Fibroblast of skin of scalp (primary cell): ENCODE results near the gene FBXW7.

Experiments used
- DNase-seq: peaks from one replicate; pipeline ENCODE4 v3.0.0-alpha.2; 2013

FBXW7 gene

DNA sequence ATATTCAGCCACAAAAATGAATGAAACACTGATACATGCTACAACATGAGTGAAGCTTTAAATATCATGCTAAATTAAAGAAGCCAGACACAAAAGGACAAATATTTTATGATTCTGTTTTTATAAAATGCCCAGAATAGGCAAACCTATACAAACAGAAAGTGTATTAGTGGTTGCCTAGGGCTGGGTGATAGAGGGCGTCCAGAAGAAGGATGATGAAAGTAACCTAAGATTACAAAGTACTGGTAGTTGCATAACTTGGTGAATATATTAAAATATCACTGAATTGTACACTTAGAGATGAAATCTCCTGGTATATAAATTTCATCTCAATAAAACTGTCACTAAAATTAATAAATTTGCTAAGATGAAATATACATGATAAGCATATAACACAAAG, 67.5 kb downstream of the FBXW7 start:
- DNase-seq: no peak

DNA sequence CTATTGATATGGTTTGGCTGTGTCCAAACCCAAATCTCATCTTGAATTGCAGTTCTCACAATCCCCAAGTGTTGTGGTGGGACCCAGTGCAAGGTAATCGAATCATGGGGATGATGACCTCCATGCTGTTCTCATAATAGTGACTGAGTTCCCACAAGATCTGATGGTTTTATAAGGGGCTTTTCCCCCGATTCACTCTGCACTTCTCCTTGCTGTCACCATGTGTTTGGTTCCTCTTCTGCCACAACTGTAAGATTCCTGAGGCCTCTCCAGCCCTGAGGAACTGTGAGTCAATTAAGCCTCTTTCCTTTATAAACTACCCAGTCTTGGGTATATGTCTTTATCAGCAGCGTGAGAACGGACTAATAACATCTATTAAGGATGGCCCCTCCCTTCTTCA, 68.8 kb downstream of the FBXW7 start:
- no peak for DNase-seq

GRCh38 chr4:152464030-152464823, 71.7 kb downstream of the FBXW7 start:
- no peak for DNase-seq

DNA sequence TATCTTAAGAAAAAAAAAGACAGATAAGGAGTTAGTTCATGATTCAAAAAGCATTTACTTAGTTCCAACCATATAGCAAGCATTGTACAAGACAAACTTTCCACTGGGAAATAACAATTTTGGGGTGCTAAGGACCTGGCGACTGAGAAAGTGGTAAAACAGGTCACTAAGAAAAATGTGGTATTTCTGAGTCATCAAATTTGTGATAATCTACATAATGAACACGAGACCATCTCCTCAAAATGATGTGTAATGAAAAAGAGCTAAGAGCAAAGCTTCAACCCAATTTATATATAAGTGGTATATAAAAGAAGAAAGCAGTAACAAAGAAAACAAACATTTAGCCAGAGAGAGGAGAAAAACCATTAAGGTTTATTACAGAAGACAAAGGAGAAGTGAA, 72.3 kb downstream of the FBXW7 start:
- DNase-seq: no peak

DNA sequence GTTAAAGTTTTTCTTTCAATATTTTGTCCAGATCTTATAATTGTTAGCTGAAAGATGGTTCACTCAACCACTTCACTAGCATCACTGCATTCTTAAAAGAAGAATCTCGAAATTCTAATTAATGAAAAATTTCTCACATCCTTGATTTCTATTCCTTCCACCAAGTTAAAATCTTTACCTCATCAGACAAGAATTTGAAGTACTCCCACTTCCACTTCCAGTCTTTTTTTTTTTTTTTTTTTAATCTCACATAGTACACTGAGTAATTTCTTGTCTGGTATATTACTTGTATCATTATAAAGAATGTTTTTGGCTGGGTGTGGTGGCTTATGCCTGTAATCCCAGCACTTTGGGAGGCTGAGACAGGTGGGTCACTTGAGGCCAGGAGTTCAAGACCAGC, 73.2 kb downstream of the FBXW7 start:
- DNase-seq: peak; percentile 38

GRCh38 chr4:152462047-152462446, 73.8 kb downstream of the FBXW7 start:
- DNase-seq: no peak

DNA sequence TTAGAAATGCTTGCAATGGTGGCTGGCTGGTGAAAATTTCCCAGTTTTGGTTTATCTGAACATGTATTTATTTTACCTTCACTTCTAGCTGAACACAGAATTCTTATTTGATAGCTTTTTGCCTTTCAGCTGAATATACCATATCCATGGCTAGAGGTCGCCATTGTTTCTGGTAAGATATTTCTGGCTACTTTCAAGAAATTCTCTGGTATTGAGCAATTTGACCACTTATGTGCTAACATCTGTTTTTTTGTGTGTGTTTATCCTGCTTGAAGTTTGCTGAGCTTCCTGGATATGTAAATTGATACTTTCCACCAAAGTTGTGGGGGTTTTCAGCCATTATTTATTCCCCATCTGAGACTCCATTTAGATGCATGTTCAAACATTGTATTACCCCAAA, 75.4 kb downstream of the FBXW7 start:
- DNase-seq: peak; percentile 50

GRCh38 chr4:152459326-152459725, 76.6 kb downstream of the FBXW7 start:
- DNase-seq: no peak

GRCh38 chr4:152458801-152459302, 77.0 kb downstream of the FBXW7 start:
- no peak for DNase-seq

DNA sequence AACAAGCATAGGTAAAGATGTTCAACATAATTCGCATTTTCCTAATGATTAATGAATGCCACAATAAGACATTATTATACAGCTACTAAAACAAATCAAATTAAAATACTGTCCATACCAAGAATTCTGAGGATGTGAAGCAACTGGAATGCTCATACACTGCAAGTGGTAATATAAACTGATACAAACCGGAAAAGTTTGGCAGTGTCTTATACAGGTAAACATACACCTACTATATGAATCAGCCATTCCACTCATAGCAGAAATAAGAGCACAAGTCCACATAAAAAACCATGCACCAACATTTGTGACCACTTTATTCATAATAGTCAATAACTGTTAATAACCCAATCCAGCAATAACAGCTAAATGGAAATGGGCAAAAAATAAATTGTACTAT, 79.3 kb downstream of the FBXW7 start:
- DNase-seq: no peak

DNA sequence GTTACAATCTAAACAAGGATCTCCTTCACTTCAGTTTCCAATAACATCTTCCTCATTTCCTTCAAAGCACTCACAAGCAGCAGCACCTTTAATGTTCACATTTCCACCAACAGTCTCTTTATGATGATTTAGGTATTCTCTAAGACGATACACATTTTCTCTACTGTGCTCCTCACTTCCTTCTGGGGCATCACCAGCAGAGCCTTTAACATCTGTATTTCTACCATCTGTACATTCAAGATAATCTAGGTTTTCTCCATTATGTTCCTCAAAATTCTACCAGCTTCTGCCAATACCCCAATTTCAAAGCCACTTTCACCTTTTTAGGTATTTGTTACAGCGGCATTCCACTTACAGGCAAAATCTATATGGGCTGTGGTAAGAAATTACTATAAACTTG, 80.6 kb downstream of the FBXW7 start:
- DNase-seq: no peak

DNA sequence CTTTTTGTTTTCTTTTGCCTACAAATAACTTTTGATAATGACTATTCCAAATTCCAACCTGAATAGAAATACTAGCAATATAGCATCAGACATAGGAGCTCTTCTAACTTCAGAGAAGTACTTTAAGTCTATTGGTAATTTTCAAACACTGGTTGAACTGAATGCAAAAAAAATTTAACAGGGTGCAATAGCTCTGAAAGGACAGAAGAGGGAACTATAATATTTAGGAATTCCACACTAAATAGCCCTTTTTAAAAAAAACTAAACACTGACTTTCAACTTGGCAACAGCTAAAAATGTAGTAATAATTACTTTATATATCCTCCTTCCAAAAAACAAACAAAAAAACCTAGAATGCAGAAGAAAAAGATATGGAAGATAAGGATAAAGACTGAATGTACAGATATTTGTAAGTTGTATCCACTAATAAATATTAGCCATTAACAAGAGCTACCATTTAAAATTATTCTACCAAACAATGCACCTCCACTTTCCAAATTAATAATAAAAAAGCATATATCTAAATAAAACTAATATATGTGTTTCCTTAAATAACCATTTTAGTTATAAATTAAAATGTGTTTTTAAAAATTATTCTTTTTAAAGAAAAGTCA, 81.4 kb downstream of the FBXW7 start:
- DNase-seq: peak; percentile 33

GRCh38 chr4:152451496-152451895, 84.4 kb downstream of the FBXW7 start:
- DNase-seq: no peak

DNA sequence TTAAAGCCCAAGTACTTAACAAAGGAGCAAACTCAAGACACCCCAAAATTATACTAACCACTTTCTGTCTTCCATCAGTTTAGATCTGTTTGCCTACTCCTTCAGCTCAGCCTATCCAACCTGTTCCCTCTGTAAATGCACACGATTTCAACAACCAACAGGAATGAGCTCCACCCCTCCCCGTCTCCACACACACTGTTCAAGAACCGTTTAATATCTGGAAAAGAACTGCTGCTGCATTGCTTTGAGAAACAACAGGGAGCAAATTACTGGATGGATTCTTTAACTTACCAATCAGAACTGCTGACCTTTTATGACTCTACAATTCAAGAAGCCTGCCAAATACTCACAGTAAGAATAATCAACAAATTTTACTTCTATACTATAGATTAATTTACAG, 87.0 kb downstream of the FBXW7 start:
- no peak for DNase-seq

- no peak for DNase-seq
Observed at GRCh38 chr4:152448038-152448707, 87.7 kb downstream of the FBXW7 start.

DNA sequence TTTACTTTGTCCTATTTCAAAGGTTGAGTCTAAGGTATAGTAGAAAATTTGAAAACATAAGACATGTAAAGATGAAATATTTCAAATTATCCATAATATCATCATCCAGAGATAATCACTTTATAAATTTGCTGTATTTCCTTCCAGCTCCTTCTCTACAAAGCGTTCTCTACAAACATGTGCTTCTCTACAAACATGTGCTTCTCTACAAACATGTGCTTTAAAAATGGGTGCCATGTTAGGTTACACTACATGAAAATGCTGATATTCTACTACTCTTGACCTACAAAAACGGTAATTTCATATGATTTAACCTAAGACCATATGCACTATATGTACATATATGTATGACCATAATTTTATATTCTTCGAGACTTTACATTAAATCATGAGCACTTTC, 92.0 kb downstream of the FBXW7 start:
- no peak for DNase-seq

- no peak for DNase-seq
Observed at GRCh38 chr4:152437561-152437960, 98.3 kb downstream of the FBXW7 start.

DNA sequence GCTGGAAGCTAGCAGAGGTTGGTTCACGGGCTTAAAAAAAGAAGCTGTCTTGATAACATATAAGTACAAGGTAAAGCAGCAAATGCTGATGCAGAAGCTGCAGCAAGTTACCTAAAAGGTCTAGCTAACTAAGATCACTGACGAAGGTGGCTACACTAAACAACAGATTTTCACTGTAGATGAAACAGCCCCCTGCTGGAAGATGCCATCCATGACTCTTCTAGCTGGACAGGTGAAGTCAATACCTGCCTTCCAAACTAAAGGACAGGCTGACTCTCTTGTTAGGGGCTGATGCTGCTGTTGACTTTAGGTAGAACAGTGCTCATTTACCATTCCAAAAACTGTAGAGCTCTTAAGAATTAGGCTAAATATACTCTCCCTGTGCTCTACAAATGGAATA, 99.5 kb downstream of the FBXW7 start:
- no peak for DNase-seq

GRCh38 chr4:152434011-152434410, 101.9 kb downstream of the FBXW7 start:
- no peak for DNase-seq

- DNase-seq: no peak
Observed at GRCh38 chr4:152431784-152432183, 104.1 kb downstream of the FBXW7 start.

DNA sequence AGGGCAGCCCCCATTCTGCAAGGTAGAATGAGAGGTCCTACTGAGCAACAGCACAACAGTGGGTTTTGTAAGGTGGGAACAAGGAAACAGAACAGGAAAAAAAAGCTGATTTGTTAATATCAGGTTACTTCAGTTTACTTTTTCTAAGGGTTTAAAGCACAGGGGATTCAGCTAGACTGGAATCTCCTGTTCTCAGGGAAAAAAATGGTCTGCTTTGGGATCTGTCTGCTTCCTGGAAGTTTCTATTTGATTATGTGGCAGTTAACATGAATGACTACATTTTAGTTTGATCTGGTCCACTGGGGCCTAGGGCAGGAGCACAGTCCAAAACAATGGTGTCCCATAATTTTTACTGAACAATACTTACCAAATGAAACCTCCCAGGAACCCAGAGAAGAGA, 104.6 kb downstream of the FBXW7 start:
- no peak for DNase-seq

DNA sequence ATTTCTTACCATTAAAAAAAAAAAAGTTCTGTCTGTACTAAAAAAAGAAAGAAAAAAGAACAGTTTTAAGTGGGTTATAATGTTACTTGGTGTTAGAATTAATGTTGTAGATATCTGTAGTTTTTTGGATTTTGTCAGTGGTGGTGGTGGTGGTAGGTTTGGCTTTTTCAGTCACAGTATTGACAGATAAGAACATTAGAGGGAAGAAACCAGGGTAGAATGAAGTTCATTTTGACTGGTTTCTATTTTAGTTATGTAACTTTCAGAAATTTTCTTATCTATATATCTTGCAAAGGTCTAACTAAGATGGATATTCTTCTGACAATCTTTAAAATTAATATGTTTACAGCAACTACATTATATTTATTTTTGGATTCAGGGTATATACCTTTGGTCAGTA, 105.4 kb downstream of the FBXW7 start:
- no peak for DNase-seq

DNA sequence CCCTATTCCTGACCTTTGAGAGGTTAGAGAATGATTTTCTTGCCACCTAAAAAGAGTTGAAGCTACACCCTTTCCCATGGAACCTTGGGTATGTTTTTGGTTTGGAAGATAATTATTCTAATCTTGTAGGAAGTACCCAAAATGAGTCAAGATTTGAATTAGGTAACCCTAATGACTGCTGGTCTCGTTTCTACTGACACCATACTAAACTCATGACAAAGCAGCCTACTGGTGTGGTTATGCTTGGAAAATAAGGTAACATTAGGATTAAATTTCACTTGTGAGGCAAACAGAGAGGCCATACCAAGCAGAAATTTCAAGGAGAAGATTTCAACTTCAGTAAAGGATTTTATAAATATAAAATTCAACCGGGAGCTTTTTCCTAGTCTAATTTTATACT, 107.9 kb downstream of the FBXW7 start:
- no peak for DNase-seq

GRCh38 chr4:152424977-152425376, 110.9 kb downstream of the FBXW7 start:
- no peak for DNase-seq
